Breast epithelium (tissue), 4 donors: ENCODE measurements around the gene SLF2. TPM values are rescaled to one million over a fixed set of nuclear protein-coding genes. Genes with fewer than 3 reads are reported as not detected.
A peak's percentile ranks its signal among the peaks of the same experiment; 100 is the strongest.

Experiments used
- DNase-seq, 2 donors: peaks; one replicate each; pipeline ENCODE4 v3.0.0-alpha.2; 2019; ENCODE audit warnings: low spot score in 2 of 2
- H3K27ac ChIP-seq, 2 donors: fragments of 200-600 bp; sonication (generic) in 1 of 2; one replicate each; pipeline ENCODE4 v1.5.1; 2016 to 2019; ENCODE audit warnings: mild to moderate bottlenecking in 1 of 2
- H3K27me3 ChIP-seq, 2 donors: fragments of 200-600 bp; sonication (generic) in 1 of 2; one replicate each; pipeline versions ENCODE4 v1.5.1 to v1.6.0; 2017 to 2019; ENCODE audit warnings: control low read depth in 1 of 2, mild to moderate bottlenecking in 1 of 2
- H3K36me3 ChIP-seq: fragments of 200-600 bp; one replicate; pipeline ENCODE4 v1.5.1; 2019
- H3K4me1 ChIP-seq, 2 donors: fragments of 200-600 bp; sonication (generic); one replicate each; pipeline ENCODE4 v1.5.1; 2016 to 2019; ENCODE audit warnings: control low read depth in 1 of 2
- H3K4me3 ChIP-seq, 3 donors: fragments of 200-600 bp; sonication (generic); 1 replicate in 2 of 3; 2 replicates in 1 of 3; pipeline ENCODE4 v1.5.1; 2016 to 2019; ENCODE audit warnings: mild to moderate bottlenecking in 3 of 3, moderate library complexity in 2 of 3
- H3K9me3 ChIP-seq, 2 donors: fragments of 200-600 bp; sonication (generic) in 1 of 2; one replicate each; pipeline ENCODE4 v1.5.1; 2016 to 2019; ENCODE audit warnings: control low read depth in 1 of 2
- POLR2A ChIP-seq: fragments of 450-650 bp; IDR thresholded peaks from one replicate; pipeline ENCODE4 v1.6.1; 2016; ENCODE audit warnings: antibody characterized with exemption, mild to moderate bottlenecking, moderate library complexity
- POLR2AphosphoS5 ChIP-seq, 3 donors: sonication (generic); formaldehyde crosslinking; IDR thresholded peaks; one replicate each; pipeline ENCODE4 v1.6.1; 2017; ENCODE audit warnings: antibody characterized with exemption in 3 of 3
- intact Hi-C: fragments of 100-400 bp; cut with DNase I; formaldehyde crosslinking; loops from one replicate; pipeline ENCODE4 v1.15.1; 2023; ENCODE audit warnings: low total_unique reads
- total RNA-seq, 3 donors: library from RNA; depleted of rRNA; stranded (reverse); fragments of >200 nt; gene quantifications; one replicate each; pipeline ENCODE4 v1.1.0, GENCODE V29; 2016
- TF ChIP-seq, protein P1 (sequence below), 3 donors: fragments of 450-650 bp; IDR thresholded peaks; one replicate each; pipeline ENCODE4 v1.5.1; 2016 to 2017; ENCODE audit warnings: antibody characterized with exemption in 3 of 3, mild to moderate bottlenecking in 3 of 3, moderate library complexity in 3 of 3

Gene SLF2
- total RNA-seq, 3 donors from 2014 or later = 24.8 to 34.2 (median 31.8) TPM

DNA sequence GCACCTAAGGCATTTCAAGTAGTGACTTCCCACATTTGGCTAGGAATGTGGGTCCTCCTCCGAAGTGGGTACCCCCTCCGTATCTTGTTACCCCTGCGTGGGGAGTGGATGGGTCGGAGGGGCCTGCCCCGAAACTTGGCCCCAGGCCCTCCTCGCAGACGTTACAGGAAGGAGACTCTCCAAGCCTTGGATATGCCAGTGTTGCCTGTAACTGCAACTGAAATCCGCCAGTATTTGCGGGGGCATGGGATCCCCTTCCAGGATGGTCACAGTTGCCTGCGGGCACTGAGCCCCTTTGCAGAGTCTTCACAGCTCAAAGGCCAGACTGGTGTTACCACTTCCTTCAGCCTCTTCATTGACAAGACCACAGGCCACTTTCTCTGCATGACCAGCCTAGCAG is 75.4 kb downstream of the SLF2 start:
- TF ChIP-seq POLR2A = no peak
- TF ChIP-seq, protein P1, sequence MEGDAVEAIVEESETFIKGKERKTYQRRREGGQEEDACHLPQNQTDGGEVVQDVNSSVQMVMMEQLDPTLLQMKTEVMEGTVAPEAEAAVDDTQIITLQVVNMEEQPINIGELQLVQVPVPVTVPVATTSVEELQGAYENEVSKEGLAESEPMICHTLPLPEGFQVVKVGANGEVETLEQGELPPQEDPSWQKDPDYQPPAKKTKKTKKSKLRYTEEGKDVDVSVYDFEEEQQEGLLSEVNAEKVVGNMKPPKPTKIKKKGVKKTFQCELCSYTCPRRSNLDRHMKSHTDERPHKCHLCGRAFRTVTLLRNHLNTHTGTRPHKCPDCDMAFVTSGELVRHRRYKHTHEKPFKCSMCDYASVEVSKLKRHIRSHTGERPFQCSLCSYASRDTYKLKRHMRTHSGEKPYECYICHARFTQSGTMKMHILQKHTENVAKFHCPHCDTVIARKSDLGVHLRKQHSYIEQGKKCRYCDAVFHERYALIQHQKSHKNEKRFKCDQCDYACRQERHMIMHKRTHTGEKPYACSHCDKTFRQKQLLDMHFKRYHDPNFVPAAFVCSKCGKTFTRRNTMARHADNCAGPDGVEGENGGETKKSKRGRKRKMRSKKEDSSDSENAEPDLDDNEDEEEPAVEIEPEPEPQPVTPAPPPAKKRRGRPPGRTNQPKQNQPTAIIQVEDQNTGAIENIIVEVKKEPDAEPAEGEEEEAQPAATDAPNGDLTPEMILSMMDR (IDR thresholded peaks at IDR 0.05) = no peak
- no peak for TF ChIP-seq POLR2AphosphoS5 (IDR thresholded peaks at IDR 0.05)
- no peak for DNase-seq
- Histone ChIP-seq H3K27ac (no peak overlapping the region), H3K4me1 (peaks cover 12 to 16% of the 10 kb centered on the region in 2 donors), H3K36me3 (no peaks in the 10 kb centered on the region), H3K9me3 (no peaks in the 10 kb centered on the region), H3K4me3 (peak overlapping the region; percentile 65 to 100 (median 66)), H3K27me3 (no peaks in the 10 kb centered on the region)
- intact Hi-C loops = no loop called here

DNA sequence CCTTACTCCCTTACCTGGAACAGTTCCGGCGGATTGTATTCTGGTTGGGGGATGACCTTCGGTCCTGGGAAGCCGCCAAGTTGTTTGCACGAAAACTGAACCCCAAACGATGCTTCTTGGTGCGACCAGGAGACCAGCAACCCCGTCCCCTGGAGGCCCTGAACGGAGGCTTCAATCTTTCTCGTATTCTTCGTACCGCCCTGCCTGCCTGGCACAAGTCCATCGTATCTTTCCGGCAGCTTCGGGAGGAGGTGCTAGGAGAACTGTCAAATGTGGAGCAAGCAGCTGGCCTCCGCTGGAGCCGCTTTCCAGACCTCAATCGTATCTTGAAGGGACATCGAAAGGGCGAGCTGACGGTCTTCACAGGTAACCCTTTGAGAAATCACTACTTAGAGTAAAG is 76.3 kb downstream of the SLF2 start:
- peaks cover 12 to 16% of the 10 kb centered on the region in 2 donors for H3K4me1 ChIP-seq
- no peak overlapping the region for H3K27ac ChIP-seq
- no peak overlapping the region for H3K4me3 ChIP-seq
- intact Hi-C loops = no loop called here
- no peak for DNase-seq
- no peaks in the 10 kb centered on the region for H3K36me3 ChIP-seq
- H3K9me3 ChIP-seq = no peaks in the 10 kb centered on the region
- TF ChIP-seq POLR2A (no peak), POLR2AphosphoS5 (IDR thresholded peaks at IDR 0.05) (no peak)
- TF ChIP-seq, protein P1 (IDR thresholded peaks at IDR 0.05) = no peak
- H3K27me3 ChIP-seq = no peaks in the 10 kb centered on the region

DNA sequence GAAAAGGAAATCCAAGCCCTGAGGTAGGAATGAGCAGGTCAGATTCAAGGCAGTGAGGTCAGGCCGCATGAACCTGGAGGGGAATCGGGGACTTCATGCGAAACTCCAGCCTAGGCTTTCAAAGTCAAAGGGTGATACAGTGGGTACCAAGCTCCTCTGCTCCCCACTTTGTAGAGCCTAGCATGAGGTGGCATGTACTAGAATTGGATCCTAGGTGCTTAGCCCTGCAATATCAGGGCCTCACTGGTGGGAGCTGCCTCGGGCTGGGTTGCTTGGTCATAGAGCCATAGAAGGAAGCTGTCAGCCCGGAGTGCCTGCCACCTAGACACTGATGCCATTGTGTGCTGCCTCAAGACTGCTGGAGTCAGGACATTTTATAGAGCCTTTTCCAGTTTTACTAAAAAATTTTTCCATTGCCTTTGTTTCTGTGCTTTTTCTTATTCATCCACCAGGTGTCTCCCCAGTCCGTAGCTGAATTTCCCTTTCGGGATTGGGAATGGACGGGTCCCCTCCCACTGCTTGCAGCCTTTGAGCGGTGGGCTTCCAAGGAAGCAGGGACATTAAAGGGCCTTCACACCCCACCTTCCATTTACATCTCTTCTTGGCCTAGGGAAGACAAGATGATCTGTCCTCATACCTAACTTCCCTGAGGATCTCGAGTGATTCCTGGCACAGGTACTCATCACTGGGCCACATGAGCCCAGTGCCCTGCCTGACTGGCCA is 81.4 kb downstream of the SLF2 start:
- TF ChIP-seq, protein P1 (IDR thresholded peaks at IDR 0.05) = peak; percentile 27 to 75 (median 63)
- TF ChIP-seq POLR2A = no peak
- DNase-seq = no peak
- no peaks in the 10 kb centered on the region for H3K27me3 ChIP-seq
- no peak overlapping the region for H3K4me3 ChIP-seq
- H3K9me3 ChIP-seq = no peaks in the 10 kb centered on the region
- intact Hi-C loops = no loop called here
- H3K4me1 ChIP-seq = no peaks in the 10 kb centered on the region
- H3K27ac ChIP-seq = peak overlapping the region; percentile 23 to 25
- no peaks in the 10 kb centered on the region for H3K36me3 ChIP-seq

DNA sequence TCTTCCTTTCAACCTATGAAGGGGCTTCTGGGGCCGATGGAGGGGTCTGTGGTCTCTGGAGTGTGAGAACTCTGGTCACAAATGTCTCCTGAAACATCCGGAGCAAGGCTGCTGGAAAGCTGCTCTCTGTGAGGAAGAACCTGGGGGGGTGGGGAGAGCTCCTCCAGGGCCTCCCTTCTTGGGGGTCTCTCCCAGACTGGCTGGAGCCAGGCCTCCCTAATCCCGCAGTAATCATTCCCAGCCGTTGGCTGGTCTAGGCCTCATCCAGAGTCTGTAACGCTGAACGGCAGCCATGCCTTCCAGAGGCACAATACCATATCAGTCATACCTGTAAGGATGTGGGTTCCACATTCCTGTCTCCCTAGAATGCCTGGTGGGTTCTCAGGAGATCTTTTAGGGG is 82.4 kb downstream of the SLF2 start:
- Histone ChIP-seq H3K27me3 (no peaks in the 10 kb centered on the region), H3K27ac (no peak overlapping the region), H3K4me1 (no peaks in the 10 kb centered on the region), H3K9me3 (no peaks in the 10 kb centered on the region), H3K36me3 (no peaks in the 10 kb centered on the region), H3K4me3 (no peak overlapping the region)
- intact Hi-C loops = no loop called here
- TF ChIP-seq, protein P1 (IDR thresholded peaks at IDR 0.05) = no peak
- TF ChIP-seq POLR2A (no peak), POLR2AphosphoS5 (IDR thresholded peaks at IDR 0.05) (no peak)
- no peak for DNase-seq

DNA sequence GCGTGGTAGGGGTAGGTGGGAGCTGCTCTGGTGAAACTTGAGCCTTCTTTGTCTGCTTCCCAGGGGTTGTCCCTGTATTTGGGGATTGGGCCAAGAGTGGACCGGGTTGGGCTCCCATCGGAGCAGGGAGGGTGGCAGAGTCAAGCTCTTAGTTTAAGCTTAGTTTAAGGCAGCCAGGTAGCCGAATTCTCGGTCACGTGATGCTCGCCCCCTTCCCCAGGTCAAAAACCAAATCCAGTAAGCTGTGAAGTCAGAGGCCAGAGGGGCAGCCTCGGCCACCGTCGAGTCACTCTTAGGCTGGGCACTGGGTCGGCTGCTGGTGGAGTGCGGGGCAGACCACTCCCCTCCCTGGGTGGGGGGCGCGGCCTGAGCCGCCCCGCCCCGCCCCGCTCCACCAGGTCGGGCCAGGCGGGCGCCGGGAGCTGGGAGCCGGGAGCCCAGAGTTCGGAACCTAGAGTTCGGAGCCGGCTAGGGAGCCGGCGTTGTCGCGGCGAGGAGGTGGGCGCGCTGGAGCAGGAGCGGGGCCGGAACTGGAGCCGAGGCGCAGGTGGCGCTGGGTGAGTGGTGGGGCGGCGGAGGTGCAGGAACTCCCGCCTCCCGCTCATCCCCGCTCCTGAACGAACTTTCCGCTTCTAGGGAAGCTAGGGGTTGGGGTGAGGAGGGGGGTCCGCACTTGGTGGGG is 84.1 kb downstream of the SLF2 start:
- Histone ChIP-seq H3K9me3 (no peaks in the 10 kb centered on the region), H3K27ac (peak overlapping the region; percentile 97 to 100), H3K4me3 (peak overlapping the region; percentile 59 to 92 (median 80)), H3K36me3 (no peaks in the 10 kb centered on the region), H3K27me3 (no peaks in the 10 kb centered on the region), H3K4me1 (peaks cover 8 to 10% of the 10 kb centered on the region in 2 donors)
- no peak for DNase-seq
- intact Hi-C loops = no loop called here
- TF ChIP-seq, protein P1 (IDR thresholded peaks at IDR 0.05) = no peak
- no peak for TF ChIP-seq POLR2AphosphoS5 (IDR thresholded peaks at IDR 0.05)
- no peak for TF ChIP-seq POLR2A
